Endodermal cell (in vitro differentiated cells): ENCODE measurements around the gene AQP12B. TPM values are rescaled to one million over a fixed set of nuclear protein-coding genes. Genes with fewer than 3 reads are reported as not detected.
A peak's percentile ranks its signal among the peaks of the same experiment; 100 is the strongest.

Experiments
- DNase-seq: peaks from one replicate; pipeline ENCODE4 v3.0.0-alpha.2; 2017
- H3K27ac ChIP-seq: 2 replicates; pipeline ENCODE4 v1.5.1; 2013; ENCODE audit warnings: mild to moderate bottlenecking, low read depth, low read length, moderate library complexity
- H3K27me3 ChIP-seq: 2 replicates; pipeline ENCODE4 v1.6.1; 2013; ENCODE audit warnings: mild to moderate bottlenecking, low read length, moderate library complexity; ENCODE audit not compliant: insufficient read depth, control insufficient read depth, poor library complexity, severe bottlenecking
- H3K36me3 ChIP-seq: 2 replicates; pipeline ENCODE4 v1.7.0; 2013; ENCODE audit warnings: mild to moderate bottlenecking, low read length, moderate library complexity; ENCODE audit not compliant: control insufficient read depth, insufficient read depth
- H3K4me1 ChIP-seq: one replicate; pipeline ENCODE4 v1.7.0; 2013; ENCODE audit warnings: low read length; ENCODE audit not compliant: control insufficient read depth, insufficient read depth
- H3K4me3 ChIP-seq: 2 replicates; pipeline ENCODE4 v1.5.1; 2013; ENCODE audit warnings: mild to moderate bottlenecking, low read length, moderate library complexity
- H3K9ac ChIP-seq: 2 replicates; pipeline ENCODE4 v1.6.1; 2013; ENCODE audit warnings: mild to moderate bottlenecking, low read length, moderate library complexity; ENCODE audit not compliant: poor library complexity, severe bottlenecking; ENCODE audit errors: extremely low read depth
- H3K9me3 ChIP-seq: 2 replicates; pipeline ENCODE4 v1.6.1; 2013; ENCODE audit warnings: mild to moderate bottlenecking, low read length, moderate library complexity; ENCODE audit not compliant: control insufficient read depth
- H3K27ac Mint-ChIP-seq: 2 replicates; pipeline ENCODE4 v1.8.0; 2020; ENCODE audit warnings: mixed read lengths
- H3K27me3 Mint-ChIP-seq: 2 replicates; pipeline ENCODE4 v1.8.0; 2021; ENCODE audit warnings: mild to moderate bottlenecking, mixed read lengths; ENCODE audit not compliant: insufficient read depth
- H3K36me3 Mint-ChIP-seq: 2 replicates; pipeline ENCODE4 v1.8.0; 2020; ENCODE audit warnings: low read depth, mixed read lengths
- H3K4me1 Mint-ChIP-seq: 2 replicates; pipeline ENCODE4 v1.8.0; 2020; ENCODE audit warnings: mixed read lengths
- H3K4me3 Mint-ChIP-seq: 2 replicates; pipeline ENCODE4 v1.8.0; 2020; ENCODE audit warnings: mild to moderate bottlenecking, moderate library complexity, mixed read lengths
- H3K9me3 Mint-ChIP-seq: 2 replicates; pipeline ENCODE4 v1.8.0; 2020; ENCODE audit warnings: mild to moderate bottlenecking, mixed read lengths
- WGBS, 2 experiments: methylation state at CpG; one replicate each; pipeline versions ENCODE4 v1.1.5 to v1.1.7; 2013; ENCODE audit warnings: missing lambda C conversion rate in 2 of 2, mixed read lengths in 1 of 2; ENCODE audit not compliant: insufficient coverage in 1 of 2, insufficient read length in 1 of 2; 5-methylcytosine and 5-hydroxymethylcytosine counted together
- total RNA-seq, 2 donors: library from RNA; stranded (reverse); fragmentation: NEBNext Ultra II Directional in 1 of 2; extraction: Animal tissue kit (Norgen Biotek cat#: 25700) in 1 of 2; gene quantifications; 2 replicates in 1 of 2; 3 replicates in 1 of 2; pipeline ENCODE4 v1.2.1, GENCODE V29; 2021
- TF ChIP-seq, protein P1 (sequence below): fragments of 200-600 bp; sonication (generic); conservative IDR thresholded peaks from 2 replicates; pipeline ENCODE4 v1.5.0; 2021; ENCODE audit warnings: antibody characterized with exemption, mild to moderate bottlenecking

The AQP12B gene
- total RNA-seq, 2 donors from 2014 or later = not detected

DNA sequence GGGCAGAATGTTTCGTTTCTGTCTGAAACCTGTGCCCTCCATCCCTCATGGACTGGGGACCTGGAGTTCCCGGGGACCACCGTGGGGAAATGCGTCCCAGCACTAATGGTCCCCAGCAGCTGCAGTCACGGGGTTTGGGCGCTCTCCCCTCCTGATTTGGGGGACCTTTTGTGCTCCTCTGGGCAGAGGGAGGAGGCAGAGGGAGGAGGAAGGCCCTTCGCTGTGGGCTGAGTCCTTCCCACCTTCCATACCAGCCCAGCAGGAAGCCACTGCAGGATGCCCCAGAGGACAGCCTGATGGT lies 54.2 kb downstream of the AQP12B start:
- no peaks in the 10 kb centered on the region for H3K4me1 ChIP-seq
- peaks cover 11% of the 10 kb centered on the region for H3K9me3 ChIP-seq

GRCh38 chr2:240627736-240628506 lies 54.8 kb downstream of the AQP12B start:
- no peaks in the 10 kb centered on the region for H3K36me3 Mint-ChIP-seq
- Histone ChIP-seq H3K27me3 (no peaks in the 10 kb centered on the region), H3K9me3 (peaks cover 6% of the 10 kb centered on the region), H3K27ac (no peak overlapping the region), H3K36me3 (no peaks in the 10 kb centered on the region), H3K4me1 (no peaks in the 10 kb centered on the region), H3K4me3 (no peak overlapping the region), H3K9ac (no peak overlapping the region)
- WGBS, 2 experiments = 89 to 93% methylated on average over 12 to 17 of the region's 17 CpGs
- H3K27me3 Mint-ChIP-seq = no peaks in the 10 kb centered on the region
- no peak overlapping the region for H3K4me3 Mint-ChIP-seq
- H3K27ac Mint-ChIP-seq = no peak overlapping the region
- peaks cover 9% of the 10 kb centered on the region for H3K9me3 Mint-ChIP-seq
- peak; percentile 36 for DNase-seq
- peaks cover 3% of the 10 kb centered on the region for H3K4me1 Mint-ChIP-seq
- TF ChIP-seq, protein P1, sequence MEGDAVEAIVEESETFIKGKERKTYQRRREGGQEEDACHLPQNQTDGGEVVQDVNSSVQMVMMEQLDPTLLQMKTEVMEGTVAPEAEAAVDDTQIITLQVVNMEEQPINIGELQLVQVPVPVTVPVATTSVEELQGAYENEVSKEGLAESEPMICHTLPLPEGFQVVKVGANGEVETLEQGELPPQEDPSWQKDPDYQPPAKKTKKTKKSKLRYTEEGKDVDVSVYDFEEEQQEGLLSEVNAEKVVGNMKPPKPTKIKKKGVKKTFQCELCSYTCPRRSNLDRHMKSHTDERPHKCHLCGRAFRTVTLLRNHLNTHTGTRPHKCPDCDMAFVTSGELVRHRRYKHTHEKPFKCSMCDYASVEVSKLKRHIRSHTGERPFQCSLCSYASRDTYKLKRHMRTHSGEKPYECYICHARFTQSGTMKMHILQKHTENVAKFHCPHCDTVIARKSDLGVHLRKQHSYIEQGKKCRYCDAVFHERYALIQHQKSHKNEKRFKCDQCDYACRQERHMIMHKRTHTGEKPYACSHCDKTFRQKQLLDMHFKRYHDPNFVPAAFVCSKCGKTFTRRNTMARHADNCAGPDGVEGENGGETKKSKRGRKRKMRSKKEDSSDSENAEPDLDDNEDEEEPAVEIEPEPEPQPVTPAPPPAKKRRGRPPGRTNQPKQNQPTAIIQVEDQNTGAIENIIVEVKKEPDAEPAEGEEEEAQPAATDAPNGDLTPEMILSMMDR = no peak

More for the DNA sequence above, 54.2 kb downstream of the AQP12B start:
- peaks cover 3% of the 10 kb centered on the region for H3K4me1 Mint-ChIP-seq
- no peaks in the 10 kb centered on the region for H3K36me3 Mint-ChIP-seq
- H3K9me3 Mint-ChIP-seq = peaks cover 15% of the 10 kb centered on the region
- DNase-seq = no peak
- TF ChIP-seq, protein P1 = no peak
- H3K27ac Mint-ChIP-seq = no peak overlapping the region
- no peak overlapping the region for H3K4me3 ChIP-seq
- no peaks in the 10 kb centered on the region for H3K36me3 ChIP-seq
- 84 to 94% methylated on average over 3 to 6 of the region's 7 CpGs for WGBS, 2 experiments
- H3K27ac ChIP-seq = no peak overlapping the region
- H3K9ac ChIP-seq = no peak overlapping the region
- H3K27me3 ChIP-seq = no peaks in the 10 kb centered on the region
- H3K27me3 Mint-ChIP-seq = peaks cover under 1% of the 10 kb centered on the region
- no peak overlapping the region for H3K4me3 Mint-ChIP-seq

GRCh38 chr2:240626531-240627300 lies 56.0 kb downstream of the AQP12B start:
- no peak overlapping the region for H3K27ac Mint-ChIP-seq
- TF ChIP-seq, protein P1 = no peak

More at GRCh38 chr2:240626531-240627300, 56.0 kb downstream of the AQP12B start:
- H3K9me3 ChIP-seq = no peaks in the 10 kb centered on the region
- peak; percentile 43 for DNase-seq
- no peaks in the 10 kb centered on the region for H3K27me3 ChIP-seq
- Mint-ChIP-seq H3K4me3 (no peak overlapping the region), H3K36me3 (no peaks in the 10 kb centered on the region), H3K9me3 (no peaks in the 10 kb centered on the region), H3K27me3 (no peaks in the 10 kb centered on the region), H3K4me1 (peaks cover 3% of the 10 kb centered on the region)
- H3K4me3 ChIP-seq = no peak overlapping the region
- H3K36me3 ChIP-seq = no peaks in the 10 kb centered on the region
- 86 to 90% methylated on average over 9 to 21 of the region's 21 CpGs for WGBS, 2 experiments
- no peak overlapping the region for H3K27ac ChIP-seq
- H3K4me1 ChIP-seq = no peaks in the 10 kb centered on the region
- no peak overlapping the region for H3K9ac ChIP-seq

Other genes starting within 250 kb of the AQP12B start
- 10 to 100 TPM; 37.8 to 69.7 TPM for gene GPC1, start 247.2 kb downstream of the AQP12B start, total RNA-seq
- gene ANKMY1, start 124.9 kb downstream of the AQP12B start, total RNA-seq = 10 to 100 TPM in 1 of 2 donors, 1 to 10 TPM in 1; 7.4 to 13.3 TPM
- gene DUSP28, start 122.5 kb downstream of the AQP12B start, total RNA-seq = 1 to 10 TPM; 1.4 to 2.8 TPM
- 10 to 100 TPM; 38.4 to 52.4 TPM for gene RNPEPL1, start 114.4 kb downstream of the AQP12B start, total RNA-seq
- 10 to 100 TPM; 58.9 to 61.9 TPM for gene CAPN10, start 96.2 kb downstream of the AQP12B start, total RNA-seq
- under 1 TPM; 0.55 to 0.71 TPM for gene GPR35, start 57.4 kb downstream of the AQP12B start, total RNA-seq
- not detected for gene AQP12A, start 9.0 kb upstream of the AQP12B start, total RNA-seq
- gene KIF1A, start 137.3 kb upstream of the AQP12B start, total RNA-seq = 10 to 100 TPM; 58.8 to 83.1 TPM
- gene AGXT, start 185.9 kb upstream of the AQP12B start, total RNA-seq = under 1 TPM in 1 of 2 donors, not detected in 1; 0.31 TPM
- under 1 TPM in 1 of 2 donors, not detected in 1; 0.31 TPM for gene MAB21L4, start 213.3 kb upstream of the AQP12B start, total RNA-seq
- not detected for gene CROCC2, start 223.5 kb upstream of the AQP12B start, total RNA-seq